SK-N-SH (cell line): ENCODE data around the gene HOXD13. TPM values are rescaled to one million over a fixed set of nuclear protein-coding genes. Genes with fewer than 3 reads are reported as not detected.

Experiments used
- CTCF ChIA-PET: fragments of 300-600, 350-600 bp; formaldehyde crosslinking; extraction: SDS; loops from one replicate; lab custom pipeline; 2021; lab: Yijun Ruan, JAX
- POLR2A ChIA-PET: fragments of 350-600 bp; sonication (Branson Sonifier 250); formaldehyde crosslinking; extraction: SDS; loops from one replicate; lab custom pipeline; 2020; ENCODE audit warnings: antibody characterized with exemption, inconsistent platforms; lab: Yijun Ruan, JAX
- DNase-seq: peaks from one replicate; pipeline ENCODE4 v3.0.0; 2012
- H2AFZ ChIP-seq: fragments of 200-600 bp; sonication (generic); 2 replicates; pipeline ENCODE4 v1.8.1; 2016; ENCODE audit warnings: antibody characterized with exemption, mild to moderate bottlenecking, low read depth
- H3F3A ChIP-seq: fragments of 200-600 bp; sonication (generic); replicated peaks from 2 replicates; pipeline ENCODE3; 2016; ENCODE audit warnings: antibody characterized with exemption, mild to moderate bottlenecking; ENCODE audit not compliant: insufficient read depth
- H3K27ac ChIP-seq, 2 experiments: fragments of 200-500 bp in 1 of 2; fragments of 200-600 bp in 1 of 2; sonication (Bioruptor generic) in 1 of 2; sonication (generic), shearing (Covaris generic) in 1 of 2; 2 replicates each; pipeline versions ENCODE4 v1.5.1 to v1.6.1; 2014 to 2016; ENCODE audit warnings: low read depth in 2 of 2, inconsistent platforms in 1 of 2, low read length in 1 of 2, mild to moderate bottlenecking in 1 of 2, mixed read lengths in 1 of 2
- H3K27me3 ChIP-seq: fragments of 200-600 bp; sonication (generic), shearing (Covaris generic); 2 replicates; pipeline ENCODE4 v1.6.1; 2016; ENCODE audit warnings: mixed run types; ENCODE audit not compliant: insufficient read depth
- H3K36me3 ChIP-seq, 2 experiments: fragments of 200-500 bp in 1 of 2; fragments of 200-600 bp in 1 of 2; sonication (Bioruptor generic) in 1 of 2; sonication (generic) in 1 of 2; replicated peaks in 1 of 2; 2 replicates each; pipeline versions ENCODE3 to v1.5.1; 2014 to 2016; ENCODE audit warnings: low read length in 1 of 2, mild to moderate bottlenecking in 1 of 2; ENCODE audit not compliant: insufficient read depth in 2 of 2, control insufficient read depth in 1 of 2
- H3K4me1 ChIP-seq, 2 experiments: fragments of 200-500 bp in 1 of 2; fragments of 200-600 bp in 1 of 2; sonication (Bioruptor generic) in 1 of 2; sonication (generic), shearing (Covaris generic) in 1 of 2; 2 replicates each; pipeline versions ENCODE4 v1.5.1 to v1.6.1; 2014 to 2016; ENCODE audit warnings: low read depth in 1 of 2, low read length in 1 of 2, mixed run types in 1 of 2; ENCODE audit not compliant: insufficient read depth in 2 of 2, control insufficient read depth in 1 of 2
- H3K4me2 ChIP-seq: fragments of 200-600 bp; sonication (generic), shearing (Covaris generic); 2 replicates; pipeline ENCODE4 v1.6.1; 2017; ENCODE audit warnings: mixed run types
- H3K4me3 ChIP-seq, 2 experiments: fragments of 200-500 bp in 1 of 2; fragments of 200-600 bp in 1 of 2; sonication (Bioruptor generic) in 1 of 2; sonication (generic), shearing (Covaris generic) in 1 of 2; 2 replicates each; pipeline versions ENCODE4 v1.5.1 to v1.8.1; 2014 to 2016; ENCODE audit warnings: low read depth in 2 of 2, inconsistent platforms in 1 of 2, low read length in 1 of 2, mild to moderate bottlenecking in 1 of 2, mixed read lengths in 1 of 2, moderate library complexity in 1 of 2
- H3K79me2 ChIP-seq: fragments of 200-600 bp; sonication (generic); 2 replicates; pipeline ENCODE4 v1.8.1; 2017; ENCODE audit warnings: mild to moderate bottlenecking; ENCODE audit not compliant: insufficient read depth
- H3K9ac ChIP-seq: fragments of 200-600 bp; sonication (generic); 2 replicates; pipeline ENCODE4 v1.6.1; 2017; ENCODE audit warnings: mixed run types
- H3K9me2 ChIP-seq: fragments of 200-600 bp; sonication (generic); 2 replicates; pipeline ENCODE4 v1.6.1; 2017; ENCODE audit warnings: mixed run types
- H3K9me3 ChIP-seq: fragments of 200-600 bp; sonication (generic); 2 replicates; pipeline ENCODE4 v1.6.1; 2017; ENCODE audit warnings: mixed run types, mild to moderate bottlenecking, moderate library complexity
- H4K20me1 ChIP-seq: fragments of 200-600 bp; sonication (generic); 2 replicates; pipeline ENCODE4 v1.6.1; 2017; ENCODE audit warnings: mild to moderate bottlenecking, mixed run types; ENCODE audit not compliant: insufficient read depth
- EZH2phosphoT487 ChIP-seq: fragments of 200-600 bp; sonication (generic); IDR thresholded peaks from 2 replicates; pipeline ENCODE4 v1.6.1; 2017; ENCODE audit warnings: low read depth, mixed run types, mild to moderate bottlenecking, antibody characterized with exemption, moderate library complexity, borderline replicate concordance
- FOXJ3 ChIP-seq: sonication (generic); formaldehyde crosslinking; IDR thresholded peaks from 2 replicates; pipeline ENCODE4 v1.5.1; 2020; ENCODE audit warnings: mild to moderate bottlenecking, missing genetic modification reagents
- IRF3 ChIP-seq: fragments of 150-350 bp; IDR thresholded peaks from 2 replicates; pipeline ENCODE4 v1.6.1; 2016; ENCODE audit warnings: mild to moderate bottlenecking, low read depth, low read length
- NRF1 ChIP-seq: IDR thresholded peaks from 2 replicates; pipeline ENCODE4 v1.6.1; 2012; ENCODE audit warnings: low read depth, mild to moderate bottlenecking, low read length
- RAD21 ChIP-seq: IDR thresholded peaks from 2 replicates; pipeline ENCODE4 v1.6.1; 2012; ENCODE audit warnings: mild to moderate bottlenecking, low read length
- RCOR1 ChIP-seq: fragments of 150-350 bp; IDR thresholded peaks from 2 replicates; pipeline ENCODE4 v1.6.1; 2017; ENCODE audit warnings: antibody characterized with exemption, low read length
- RFX5 ChIP-seq: IDR thresholded peaks from 2 replicates; pipeline ENCODE4 v1.6.1; 2012; ENCODE audit warnings: mild to moderate bottlenecking, improper control_type of control experiment, low read length
- SMC3 ChIP-seq: IDR thresholded peaks from 2 replicates; pipeline ENCODE4 v1.6.1; 2012; ENCODE audit warnings: low read depth, low read length, improper control_type of control experiment
- TAF1 ChIP-seq: IDR thresholded peaks from 2 replicates; pipeline ENCODE4 v1.6.1; 2012; ENCODE audit warnings: low read depth, mild to moderate bottlenecking, low read length, moderate library complexity, borderline replicate concordance
- TCF12 ChIP-seq: IDR thresholded peaks from 2 replicates; pipeline ENCODE4 v1.4.0; 2012
- USF1 ChIP-seq: IDR thresholded peaks from 2 replicates; pipeline ENCODE4 v1.4.0; 2012; ENCODE audit warnings: low read depth, borderline replicate concordance
- ZBTB33 ChIP-seq: IDR thresholded peaks from 2 replicates; pipeline ENCODE4 v1.4.0; 2012; ENCODE audit warnings: low read depth, borderline replicate concordance
- WGBS: methylation state at CpG from one replicate; pipeline ENCODE4 v1.1.6; 2017; ENCODE audit warnings: low lambda C conversion rate; 5-methylcytosine and 5-hydroxymethylcytosine counted together
- polyA plus RNA-seq, 3 experiments: library from polyadenylated mRNA; depleted of rRNA; stranded (reverse); fragments of >200 nt; gene quantifications; 2 replicates each; pipeline ENCODE4 v1.2.3, GENCODE V29; 2012

The HOXD13 gene
- polyA plus RNA-seq, 1 of the 3 experiments (the other 2 are of a cell fraction): not detected

GRCh38 chr2:176074919-176075425 is 17.5 kb upstream of the HOXD13 start:
- Histone ChIP-seq H3K4me2 (no peak overlapping the region), H3K27me3 (peaks cover 24% of the 10 kb centered on the region), H3K4me3 (no peak overlapping the region), H3K9me2 (no peaks in the 10 kb centered on the region), H3K36me3 (no peaks in the 10 kb centered on the region), H3K4me1 (peaks cover 0 to 4% of the 10 kb centered on the region in 2 experiments; a peak in 1 of 4 replicates), H4K20me1 (no peaks in the 10 kb centered on the region), H3K27ac (no peak overlapping the region), H3K9ac (no peak overlapping the region), H3K9me3 (no peaks in the 10 kb centered on the region), H3F3A (peaks cover 3% of the 10 kb centered on the region), H2AFZ (no peak overlapping the region), H3K79me2 (no peaks in the 10 kb centered on the region)
- WGBS: 74% methylated on average over 7 of the region's 7 CpGs
- POLR2A ChIA-PET: no interaction called here
- TF ChIP-seq NRF1: no peak
- TF ChIP-seq ZBTB33: no peak
- no peak for TF ChIP-seq TCF12
- no peak for TF ChIP-seq RFX5
- TF ChIP-seq RAD21: no peak
- TF ChIP-seq USF1: no peak
- no peak for TF ChIP-seq SMC3
- no peak for TF ChIP-seq IRF3
- TF ChIP-seq FOXJ3 (CRISPR knock-in tag): no peak
- CTCF ChIA-PET: interaction anchor here (0.6 to 3.3 kb wide), 9 partner anchors 10 to 1378 kb away, joined by 3 to 10 read pairs (median 3); no protein-coding TSS in a partner anchor
- DNase-seq: no peak

- WGBS: 60% methylated on average over 15 of the region's 15 CpGs
- DNase-seq: no peak
- peaks cover 25% of the 10 kb centered on the region for H3K27me3 ChIP-seq
Observed at GRCh38 chr2:176075481-176075880, 17.0 kb upstream of the HOXD13 start.

More at GRCh38 chr2:176075481-176075880, 17.0 kb upstream of the HOXD13 start:
- H4K20me1 ChIP-seq: no peaks in the 10 kb centered on the region
- no peak overlapping the region for H3K4me2 ChIP-seq
- H2AFZ ChIP-seq: no peak overlapping the region
- TF ChIP-seq RCOR1 (no peak), TAF1 (no peak), USF1 (no peak), EZH2phosphoT487 (no peak)
- H3K9me3 ChIP-seq: no peaks in the 10 kb centered on the region
- ChIA-PET CTCF (interaction anchor here (0.6 to 3.3 kb wide), 6 partner anchors 10 to 660 kb away, joined by 3 to 10 read pairs (median 4); partner anchors contain the start of gene HOXD13), POLR2A (no interaction called here)
- peaks cover 3% of the 10 kb centered on the region for H3F3A ChIP-seq
- no peaks in the 10 kb centered on the region for H3K79me2 ChIP-seq
- no peak overlapping the region for H3K9ac ChIP-seq
- no peak overlapping the region for H3K27ac ChIP-seq
- no peak overlapping the region for H3K4me3 ChIP-seq
- peaks cover 0 to 6% of the 10 kb centered on the region in 2 experiments; a peak in 1 of 4 replicates for H3K4me1 ChIP-seq
- no peaks in the 10 kb centered on the region for H3K36me3 ChIP-seq
- no peaks in the 10 kb centered on the region for H3K9me2 ChIP-seq
